GM12872 (cell line): ENCODE data around the gene ST8SIA4.

ENCODE experiments used
- TF ChIP-seq, protein P1 (sequence below): IDR thresholded peaks from 3 replicates; pipeline ENCODE4 v1.5.1; 2011; ENCODE audit warnings: low read depth, mild to moderate bottlenecking, low read length, moderate library complexity; ENCODE audit not compliant: insufficient read depth

Gene ST8SIA4

DNA sequence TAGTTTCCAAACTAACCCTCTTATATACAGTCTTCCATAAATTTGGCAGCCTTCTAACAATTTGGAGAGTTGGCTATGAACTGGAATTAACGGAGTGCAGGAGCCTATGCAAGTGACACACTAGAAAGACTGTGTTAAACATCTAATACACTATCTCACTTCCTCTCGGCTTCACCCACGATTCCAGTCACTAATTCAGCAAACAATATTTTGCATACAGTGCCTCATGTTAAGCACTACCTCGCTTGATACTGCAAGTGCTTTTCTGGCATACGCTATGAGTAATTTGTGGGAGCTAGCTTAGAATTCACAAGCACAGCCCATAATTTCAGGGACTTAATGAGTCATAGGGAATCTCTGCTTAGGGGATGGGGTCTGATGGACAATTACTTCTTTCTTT is 102.5 kb downstream of the ST8SIA4 start:
- TF ChIP-seq, protein P1, sequence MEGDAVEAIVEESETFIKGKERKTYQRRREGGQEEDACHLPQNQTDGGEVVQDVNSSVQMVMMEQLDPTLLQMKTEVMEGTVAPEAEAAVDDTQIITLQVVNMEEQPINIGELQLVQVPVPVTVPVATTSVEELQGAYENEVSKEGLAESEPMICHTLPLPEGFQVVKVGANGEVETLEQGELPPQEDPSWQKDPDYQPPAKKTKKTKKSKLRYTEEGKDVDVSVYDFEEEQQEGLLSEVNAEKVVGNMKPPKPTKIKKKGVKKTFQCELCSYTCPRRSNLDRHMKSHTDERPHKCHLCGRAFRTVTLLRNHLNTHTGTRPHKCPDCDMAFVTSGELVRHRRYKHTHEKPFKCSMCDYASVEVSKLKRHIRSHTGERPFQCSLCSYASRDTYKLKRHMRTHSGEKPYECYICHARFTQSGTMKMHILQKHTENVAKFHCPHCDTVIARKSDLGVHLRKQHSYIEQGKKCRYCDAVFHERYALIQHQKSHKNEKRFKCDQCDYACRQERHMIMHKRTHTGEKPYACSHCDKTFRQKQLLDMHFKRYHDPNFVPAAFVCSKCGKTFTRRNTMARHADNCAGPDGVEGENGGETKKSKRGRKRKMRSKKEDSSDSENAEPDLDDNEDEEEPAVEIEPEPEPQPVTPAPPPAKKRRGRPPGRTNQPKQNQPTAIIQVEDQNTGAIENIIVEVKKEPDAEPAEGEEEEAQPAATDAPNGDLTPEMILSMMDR: no peak

DNA sequence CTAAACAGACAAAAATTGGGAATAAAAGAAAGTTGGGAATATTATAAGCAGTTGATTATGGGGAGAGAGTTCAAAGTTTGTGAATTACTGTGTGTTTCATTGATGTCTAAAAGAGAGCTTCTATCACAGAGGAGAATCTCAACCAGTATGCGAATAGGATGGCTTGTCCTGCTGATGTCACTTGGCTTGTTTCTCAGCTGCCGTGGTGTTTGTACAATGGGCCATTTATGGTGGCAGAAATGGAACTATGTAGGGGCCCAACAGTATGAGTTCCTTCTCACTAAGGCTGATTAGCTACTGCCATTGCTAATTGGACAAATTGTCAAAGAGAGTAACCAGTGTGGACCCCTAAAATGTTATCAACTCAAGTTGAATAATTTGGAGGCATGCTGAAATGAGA is 103.9 kb downstream of the ST8SIA4 start:
- TF ChIP-seq, protein P1: no peak

DNA sequence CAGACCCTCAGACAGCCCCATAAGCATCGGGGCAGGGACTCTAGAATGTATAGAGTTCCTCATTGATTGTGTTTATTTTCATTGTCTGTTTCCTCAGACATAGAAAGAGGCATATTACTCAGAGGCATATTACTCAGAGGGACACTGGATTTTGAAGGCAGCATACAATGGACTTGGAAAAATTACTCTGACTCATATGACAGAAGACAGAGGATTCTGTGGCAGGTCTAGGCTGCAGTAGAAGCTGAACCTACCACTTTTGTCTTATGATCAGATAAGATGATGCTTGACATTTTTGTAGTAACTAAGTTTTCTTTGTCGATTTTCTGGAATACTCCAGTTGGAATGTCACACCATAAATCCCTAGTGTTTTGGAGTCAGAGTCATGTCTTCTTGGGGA is 105.2 kb downstream of the ST8SIA4 start:
- TF ChIP-seq, protein P1: no peak

DNA sequence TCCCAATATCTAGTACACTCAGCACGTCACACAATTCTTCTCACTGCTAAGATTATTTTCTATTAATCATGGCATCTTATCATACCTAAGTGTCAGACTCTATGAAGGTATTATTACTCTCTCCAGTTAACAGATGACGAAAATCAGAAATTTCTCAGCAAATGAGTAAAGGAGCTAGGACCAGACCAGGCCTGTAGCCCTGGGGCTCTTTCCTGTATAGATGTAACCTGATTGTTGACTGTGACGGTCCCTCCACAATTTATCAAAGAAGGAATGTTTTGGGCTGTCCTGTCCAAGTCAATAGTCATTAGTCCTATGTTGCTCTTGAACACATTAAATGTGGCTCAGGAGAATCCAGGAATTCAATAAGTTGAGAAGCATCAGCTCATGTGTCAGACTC is 106.2 kb downstream of the ST8SIA4 start:
- TF ChIP-seq, protein P1: no peak

DNA sequence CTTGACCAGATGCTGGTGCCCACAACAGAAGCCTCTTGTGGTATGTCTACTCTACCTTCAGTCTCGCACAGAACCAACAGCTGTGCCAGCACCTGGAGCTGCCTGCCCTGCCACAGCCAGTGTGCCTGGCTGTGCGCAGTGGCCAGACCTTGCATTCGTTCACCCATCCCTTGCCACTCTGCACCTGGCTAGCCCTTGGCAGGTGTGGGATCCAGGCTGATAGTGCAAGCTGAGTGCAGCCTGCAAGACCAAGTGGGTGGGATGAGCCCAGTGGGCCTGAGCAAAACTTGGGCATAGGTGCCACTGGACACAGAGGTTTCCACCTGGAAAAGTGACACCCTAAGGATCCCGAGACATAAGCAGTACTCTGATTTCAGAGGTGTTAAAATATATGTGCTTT is 108.2 kb downstream of the ST8SIA4 start:
- TF ChIP-seq, protein P1: no peak

DNA sequence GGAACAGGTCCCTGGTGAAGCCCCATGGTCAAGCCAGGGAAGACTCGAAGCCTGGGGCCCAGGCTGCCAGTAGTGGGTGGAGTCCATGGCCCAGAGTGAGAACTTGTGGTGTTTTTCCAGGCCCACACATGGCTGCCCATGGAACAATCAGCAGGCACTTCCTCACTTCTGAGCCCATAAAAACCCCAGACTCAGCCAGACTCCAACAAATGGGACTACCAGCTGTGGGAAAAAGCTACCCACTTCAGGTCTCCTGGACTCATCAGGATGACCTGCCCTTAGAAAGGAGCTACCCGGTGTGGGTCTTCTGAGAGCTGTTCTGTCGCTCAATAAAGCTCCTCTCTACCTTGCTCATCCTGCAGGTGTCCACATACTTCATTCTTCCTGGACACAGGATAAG is 108.9 kb downstream of the ST8SIA4 start:
- TF ChIP-seq, protein P1: no peak

DNA sequence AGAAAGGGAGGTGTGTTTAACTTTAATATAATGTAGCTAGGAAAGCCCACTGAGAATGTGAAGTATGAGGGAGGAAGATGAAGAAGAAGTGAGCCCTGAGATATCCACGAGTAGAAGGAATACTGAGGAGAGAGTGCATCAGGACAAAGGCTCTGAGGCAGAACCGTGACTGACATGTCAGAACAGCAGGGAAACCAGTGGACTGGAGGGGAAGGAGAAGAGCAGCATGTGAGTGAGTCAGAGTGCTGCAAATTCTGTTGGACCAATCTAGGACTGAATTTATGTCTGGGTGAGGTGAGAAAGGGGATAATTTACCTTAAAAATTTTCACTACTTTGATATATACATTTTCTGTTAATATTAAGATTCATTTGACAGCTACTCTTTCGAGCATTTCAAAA is 110.3 kb downstream of the ST8SIA4 start:
- TF ChIP-seq, protein P1: no peak

DNA sequence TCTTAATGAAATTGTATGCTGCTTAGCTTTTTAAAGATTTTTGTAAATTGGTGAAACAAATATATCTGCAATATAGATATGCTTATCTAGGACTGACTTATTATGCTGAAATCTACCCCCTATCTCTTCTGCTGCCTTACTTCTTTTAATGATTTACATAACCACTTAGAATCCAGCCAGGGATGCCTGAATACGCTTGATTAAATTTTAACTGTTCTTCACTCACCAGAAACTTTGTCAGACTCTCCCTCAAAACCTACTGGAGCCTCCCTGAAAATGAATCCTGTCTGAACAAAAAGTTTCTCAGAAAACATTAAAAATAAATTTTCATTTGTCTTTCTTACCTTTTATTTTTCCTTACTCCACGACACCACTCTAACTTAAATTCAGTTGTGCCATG is 111.7 kb downstream of the ST8SIA4 start:
- TF ChIP-seq, protein P1: no peak
